Measurements from ENCODE around the gene MREG.

Gene MREG

DNA sequence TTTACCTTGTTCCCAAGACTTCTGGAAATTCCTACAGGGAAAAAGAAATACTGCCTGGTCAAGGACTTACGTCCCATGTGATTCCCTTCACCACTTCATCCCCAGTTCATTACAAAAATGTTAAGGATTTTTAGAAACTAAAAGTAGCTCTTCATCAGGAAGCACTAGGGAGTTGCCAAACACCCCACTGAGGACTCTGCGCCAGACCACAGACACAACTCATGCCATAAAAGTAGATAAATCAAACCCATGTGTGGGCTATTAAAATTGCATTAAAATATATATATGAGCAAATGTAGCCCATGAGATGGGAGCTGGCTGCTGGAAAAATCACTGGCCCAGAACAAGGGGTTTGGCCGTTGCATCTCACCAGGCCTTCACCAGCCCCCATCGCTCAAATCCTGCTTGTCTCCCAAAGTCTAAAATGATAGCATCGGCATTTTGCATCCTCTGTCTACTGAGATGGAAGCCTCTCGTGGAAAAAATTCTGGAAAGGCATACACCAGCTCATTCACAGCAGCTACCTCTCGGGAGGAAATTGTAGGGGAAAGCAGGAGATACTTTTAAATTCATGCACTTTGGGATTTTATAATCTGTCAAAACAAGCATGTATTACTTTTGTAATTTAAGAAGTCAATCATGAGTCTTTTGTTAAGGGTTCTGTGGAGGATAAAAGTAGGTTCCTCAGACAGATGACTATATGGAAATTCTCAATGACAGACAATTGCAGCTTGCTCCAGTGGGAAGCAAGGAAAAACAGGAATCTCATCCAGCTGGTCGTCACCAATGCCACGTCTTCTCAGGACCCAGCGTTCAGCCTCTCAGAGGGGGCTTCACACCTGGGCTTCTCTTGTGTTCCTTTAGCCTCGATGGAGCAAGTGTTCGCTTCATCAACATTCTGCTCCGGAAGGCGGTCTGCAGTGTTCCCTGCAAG, 113.9 kb downstream of the MREG start:
- Histone ChIP-seq H3F3A (ENCODE audit: insufficient read depth, low read length) (no peaks in the 10 kb centered on the region), H3K4me1 (ENCODE audit: low read length) (peaks cover 32% of the 10 kb centered on the region), H3K4me2 (ENCODE audit: low read depth, low read length) (no peak overlapping the region), H4K20me1 (ENCODE audit: insufficient read depth, low read length) (no peaks in the 10 kb centered on the region), H3K9me2 (replicated peaks; ENCODE audit: insufficient read depth, low read length) (no peaks in the 10 kb centered on the region), H3K4me3 (ENCODE audit: low read length) (no peak overlapping the region), H3K79me2 (ENCODE audit: low read length) (no peaks in the 10 kb centered on the region), H2AFZ (ENCODE audit: low read length) (no peak overlapping the region), H3K9ac (ENCODE audit: low read length) (no peak overlapping the region), H3K27ac (ENCODE audit: low read length) (no peak overlapping the region), H3K9me3 (replicated peaks; ENCODE audit: insufficient read depth, low read length) (no peaks in the 10 kb centered on the region), H3K27me3 (replicated peaks; ENCODE audit: insufficient read depth, low read length) (no peaks in the 10 kb centered on the region), H3K36me3 (replicated peaks; ENCODE audit: insufficient read depth, low read length) (no peaks in the 10 kb centered on the region)
- no peak for TF ChIP-seq EZH2 (optimal IDR thresholded peaks at IDR 0.05; ENCODE audit: low read depth, low read length)
- no peak for TF ChIP-seq EZH2phosphoT487 (IDR thresholded peaks at IDR 0.05; ENCODE audit: low read length)
- no peak for TF ChIP-seq CTCF (IDR thresholded peaks at IDR 0.05; ENCODE audit: low read length)
- DNase-seq: no peak

- no peak for DNase-seq
- no peaks in the 10 kb centered on the region for H3K9me2 ChIP-seq (replicated peaks; ENCODE audit: insufficient read depth, low read length)
- H4K20me1 ChIP-seq (ENCODE audit: insufficient read depth, low read length): no peaks in the 10 kb centered on the region
- H3K4me3 ChIP-seq (ENCODE audit: low read length): no peak overlapping the region
- H3K27ac ChIP-seq (ENCODE audit: low read length): no peak overlapping the region
- H3K27me3 ChIP-seq (replicated peaks; ENCODE audit: insufficient read depth, low read length): no peaks in the 10 kb centered on the region
- H2AFZ ChIP-seq (ENCODE audit: low read length): no peak overlapping the region
- no peaks in the 10 kb centered on the region for H3K9me3 ChIP-seq (replicated peaks; ENCODE audit: insufficient read depth, low read length)
- H3K4me2 ChIP-seq (ENCODE audit: low read depth, low read length): no peak overlapping the region
- H3K9ac ChIP-seq (ENCODE audit: low read length): no peak overlapping the region
- no peaks in the 10 kb centered on the region for H3K36me3 ChIP-seq (replicated peaks; ENCODE audit: insufficient read depth, low read length)
- TF ChIP-seq CTCF (IDR thresholded peaks at IDR 0.05; ENCODE audit: low read length) (no peak), EZH2 (optimal IDR thresholded peaks at IDR 0.05; ENCODE audit: low read depth, low read length) (no peak), EZH2phosphoT487 (IDR thresholded peaks at IDR 0.05; ENCODE audit: low read length) (no peak)
- peaks cover 24% of the 10 kb centered on the region for H3K4me1 ChIP-seq (ENCODE audit: low read length)
- no peaks in the 10 kb centered on the region for H3F3A ChIP-seq (ENCODE audit: insufficient read depth, low read length)
- no peaks in the 10 kb centered on the region for H3K79me2 ChIP-seq (ENCODE audit: low read length)
Observed at GRCh38 chr2:215898363-215898762, 115.0 kb downstream of the MREG start.

DNA sequence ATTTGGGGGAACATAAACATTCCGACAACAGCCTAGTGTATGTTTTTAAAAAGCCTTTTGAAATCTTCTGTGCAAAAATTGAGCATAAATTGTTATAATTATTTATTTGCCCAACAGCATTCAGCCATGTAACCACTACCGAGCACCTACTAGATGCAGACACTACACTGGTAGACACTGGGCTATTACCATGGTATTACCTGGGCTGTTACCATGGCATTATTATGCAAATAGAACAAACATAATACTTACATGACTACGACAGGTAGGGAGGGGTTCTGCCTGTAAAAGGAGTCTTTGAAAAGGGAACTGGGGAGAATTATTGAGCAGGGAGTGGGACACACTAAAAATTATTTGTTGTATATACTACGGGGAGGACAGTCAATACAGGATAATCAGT, 116.4 kb downstream of the MREG start:
- no peaks in the 10 kb centered on the region for H3K79me2 ChIP-seq (ENCODE audit: low read length)

More for the DNA sequence above, 116.4 kb downstream of the MREG start:
- no peak overlapping the region for H3K4me3 ChIP-seq (ENCODE audit: low read length)
- TF ChIP-seq CTCF (IDR thresholded peaks at IDR 0.05; ENCODE audit: low read length) (no peak), EZH2 (optimal IDR thresholded peaks at IDR 0.05; ENCODE audit: low read depth, low read length) (no peak), EZH2phosphoT487 (IDR thresholded peaks at IDR 0.05; ENCODE audit: low read length) (no peak)
- no peaks in the 10 kb centered on the region for H3F3A ChIP-seq (ENCODE audit: insufficient read depth, low read length)
- H3K9me2 ChIP-seq (replicated peaks; ENCODE audit: insufficient read depth, low read length): no peaks in the 10 kb centered on the region
- no peak overlapping the region for H2AFZ ChIP-seq (ENCODE audit: low read length)
- H3K9me3 ChIP-seq (replicated peaks; ENCODE audit: insufficient read depth, low read length): no peaks in the 10 kb centered on the region
- no peak for DNase-seq
- H3K4me1 ChIP-seq (ENCODE audit: low read length): peaks cover 16% of the 10 kb centered on the region
- H3K4me2 ChIP-seq (ENCODE audit: low read depth, low read length): no peak overlapping the region
- H3K27me3 ChIP-seq (replicated peaks; ENCODE audit: insufficient read depth, low read length): no peaks in the 10 kb centered on the region
- no peak overlapping the region for H3K27ac ChIP-seq (ENCODE audit: low read length)
- H3K36me3 ChIP-seq (replicated peaks; ENCODE audit: insufficient read depth, low read length): no peaks in the 10 kb centered on the region
- H4K20me1 ChIP-seq (ENCODE audit: insufficient read depth, low read length): no peaks in the 10 kb centered on the region
- no peak overlapping the region for H3K9ac ChIP-seq (ENCODE audit: low read length)

All from MM.1S (cell line).